HCT116 (cell line): ENCODE data around the gene HS6ST1. TPM values are rescaled to one million over a fixed set of nuclear protein-coding genes. Genes with fewer than 3 reads are reported as not detected.

Experiments
- ATAC-seq: fragments of 200-7000 bp; cut with Tn5 transposase; 2 replicates; pipeline ENCODE4 v1.9.1; 2020; ENCODE audit warnings: mild to moderate bottlenecking, moderate library complexity
- BruUV-seq: library from RNA; stranded (reverse); fragments of 400-500 nt; replicated peaks from 2 replicates; lab custom pipeline; 2021; lab: Mats Ljungman, UMichigan
- CTCF ChIA-PET: fragments of 300-600 bp; sonication (Branson Sonifier 250); formaldehyde crosslinking; loops from one replicate; lab custom pipeline; 2021; ENCODE audit warnings: antibody characterized with exemption; lab: Charles Lee
- POLR2A ChIA-PET: fragments of 300-600, 350-600 bp; sonication (Branson Sonifier 250); formaldehyde crosslinking; loops from one replicate; lab custom pipeline; 2021; ENCODE audit warnings: antibody characterized with exemption; lab: Charles Lee
- RAD21 ChIA-PET, 2 experiments: fragments of 300-600 bp; sonication (Branson Sonifier 250); formaldehyde crosslinking; loops; one replicate each; lab custom pipeline; 2023; ENCODE audit warnings: low total read pairs in 2 of 2; ENCODE audit not compliant: uncharacterized antibody in 2 of 2, unreplicated experiment in 2 of 2, low non-redundant PET in 1 of 2; lab: Charles Lee
- DNase-seq: peaks from one replicate; pipeline ENCODE4 v3.0.0-alpha.2; 2010; ENCODE audit warnings: low read depth, low spot score
- H2AFZ ChIP-seq: fragments of 200-600 bp; shearing (Covaris generic), sonication (generic); 2 replicates; pipeline ENCODE4 v1.6.1; 2017; ENCODE audit warnings: low read depth, mixed run types, mixed read lengths, antibody characterized with exemption, low read length; ENCODE audit not compliant: poor library complexity, severe bottlenecking
- H3K27ac ChIP-seq: 2 replicates; pipeline ENCODE4 v1.5.1; 2012; ENCODE audit warnings: low read depth, low read length
- H3K27me3 ChIP-seq: fragments of 200-600 bp; sonication (generic); 2 replicates; pipeline ENCODE4 v1.6.1; 2016; ENCODE audit warnings: mixed run types, low read length, mixed read lengths; ENCODE audit not compliant: insufficient read depth
- H3K36me3 ChIP-seq, 2 experiments: fragments of 200-500 bp in 1 of 2; fragments of 200-600 bp in 1 of 2; sonication (Bioruptor generic) in 1 of 2; sonication (generic) in 1 of 2; 2 replicates each; pipeline versions ENCODE4 v1.5.1 to v1.6.1; 2014 to 2016; ENCODE audit warnings: low read length in 2 of 2, inconsistent platforms in 1 of 2, mixed read lengths in 1 of 2, mixed run types in 1 of 2; ENCODE audit not compliant: insufficient read depth in 2 of 2, control insufficient read depth in 1 of 2
- H3K4me1 ChIP-seq, 2 experiments: fragments of 200-600 bp in 1 of 2; sonication (generic) in 1 of 2; 2 replicates each; pipeline versions ENCODE4 v1.5.1 to v1.6.1; 2012 to 2017; ENCODE audit warnings: low read length in 2 of 2, inconsistent platforms in 1 of 2, mild to moderate bottlenecking in 1 of 2, mixed read lengths in 1 of 2, mixed run types in 1 of 2, moderate library complexity in 1 of 2; ENCODE audit not compliant: insufficient read depth in 2 of 2, control insufficient read depth in 1 of 2
- H3K4me2 ChIP-seq: fragments of 200-600 bp; sonication (generic); 2 replicates; pipeline ENCODE4 v1.6.1; 2017; ENCODE audit warnings: mixed run types, low read length, mixed read lengths
- H3K4me3 ChIP-seq, 2 experiments: fragments of 200-600 bp in 1 of 2; sonication (generic) in 1 of 2; replicated peaks in 1 of 2; 2 replicates each; pipeline ENCODE4 v1.5.1; 2011 to 2016; ENCODE audit warnings: low read length in 2 of 2, control low read depth in 1 of 2, low read depth in 1 of 2, mild to moderate bottlenecking in 1 of 2, mixed read lengths in 1 of 2, mixed run types in 1 of 2
- H3K79me2 ChIP-seq: fragments of 200-600 bp; sonication (generic); 2 replicates; pipeline ENCODE4 v1.6.1; 2017; ENCODE audit warnings: mild to moderate bottlenecking, mixed run types, low read length, moderate library complexity, mixed read lengths; ENCODE audit not compliant: insufficient read depth
- H3K9ac ChIP-seq: fragments of 200-600 bp; sonication (generic); 2 replicates; pipeline ENCODE4 v1.6.1; 2016; ENCODE audit warnings: low read length, mixed read lengths
- H3K9me2 ChIP-seq: fragments of 200-600 bp; sonication (generic), shearing (Covaris generic); 2 replicates; pipeline ENCODE4 v1.6.1; 2017; ENCODE audit warnings: mixed run types, mild to moderate bottlenecking, moderate library complexity; ENCODE audit not compliant: insufficient read depth
- H3K9me3 ChIP-seq, 2 experiments: fragments of 200-500 bp in 1 of 2; fragments of 200-600 bp in 1 of 2; sonication (Bioruptor generic) in 1 of 2; sonication (generic) in 1 of 2; 2 replicates each; pipeline ENCODE4 v1.6.1; 2014 to 2017; ENCODE audit warnings: low read length in 2 of 2, mixed read lengths in 2 of 2, inconsistent platforms in 1 of 2, low read depth in 1 of 2, mild to moderate bottlenecking in 1 of 2, mixed run types in 1 of 2, moderate library complexity in 1 of 2; ENCODE audit not compliant: control insufficient read depth in 1 of 2, insufficient read depth in 1 of 2
- H4K20me1 ChIP-seq: fragments of 200-600 bp; sonication (generic), shearing (Covaris generic); 2 replicates; pipeline ENCODE4 v1.6.1; 2017; ENCODE audit warnings: mixed run types, mild to moderate bottlenecking, moderate library complexity; ENCODE audit not compliant: insufficient read depth
- CBX3 ChIP-seq: IDR thresholded peaks from 2 replicates; pipeline ENCODE4 v1.6.1; 2012; ENCODE audit warnings: low read depth
- CEBPB ChIP-seq: IDR thresholded peaks from 2 replicates; pipeline ENCODE4 v1.6.1; 2012; ENCODE audit warnings: low read depth
- ELF1 ChIP-seq: IDR thresholded peaks from 2 replicates; pipeline ENCODE4 v1.6.1; 2012; ENCODE audit warnings: low read depth, borderline replicate concordance
- EZH2phosphoT487 ChIP-seq: fragments of 200-600 bp; IDR thresholded peaks from 2 replicates; pipeline ENCODE4 v1.6.1; 2018; ENCODE audit warnings: antibody characterized with exemption, borderline replicate concordance
- POLR2A ChIP-seq: IDR thresholded peaks from 2 replicates; pipeline ENCODE4 v1.7.0; 2011; ENCODE audit warnings: borderline replicate concordance; ENCODE audit not compliant: insufficient read depth, insufficient read length; ENCODE audit errors: extremely low read depth
- RAD21 ChIP-seq: IDR thresholded peaks from 2 replicates; pipeline ENCODE4 v1.6.1; 2012; ENCODE audit warnings: low read depth, mild to moderate bottlenecking
- intact Hi-C: fragments of 100-400 bp; cut with micrococcal nuclease; formaldehyde crosslinking; loops from 2 replicates; pipeline ENCODE4 v1.10.0; 2022
- total RNA-seq: library from RNA; stranded (reverse); gene quantifications from one replicate; pipeline ENCODE4 v1.2.1, GENCODE V29; 2021; ENCODE audit not compliant: unreplicated experiment
- TF ChIP-seq, protein P1 (sequence below), 3 experiments: fragments of 200-600 bp in 1 of 3; sonication (generic) in 1 of 3; IDR thresholded peaks in 2 of 3; conservative IDR thresholded peaks in 1 of 3; 2 replicates each; pipeline ENCODE4 v1.5.1; 2012 to 2017; ENCODE audit warnings: low read depth in 2 of 3, low read length in 2 of 3, antibody characterized with exemption in 1 of 3, borderline replicate concordance in 1 of 3, control low read depth in 1 of 3, mild to moderate bottlenecking in 1 of 3, mixed read lengths in 1 of 3, mixed run types in 1 of 3, moderate library complexity in 1 of 3; ENCODE audit not compliant: insufficient read depth in 1 of 3
- TF ChIP-seq, protein P2 (sequence below): IDR thresholded peaks from 2 replicates; pipeline ENCODE4 v1.6.1; 2011; ENCODE audit warnings: mild to moderate bottlenecking, low read length, moderate library complexity; ENCODE audit not compliant: insufficient replicate concordance; ENCODE audit errors: extremely low read depth
- TF ChIP-seq, protein P3 (sequence below): IDR thresholded peaks from 2 replicates; pipeline ENCODE4 v1.6.1; 2012

Gene HS6ST1
- total RNA-seq, 1 experiment from 2014 or later, result 35.0 TPM

DNA sequence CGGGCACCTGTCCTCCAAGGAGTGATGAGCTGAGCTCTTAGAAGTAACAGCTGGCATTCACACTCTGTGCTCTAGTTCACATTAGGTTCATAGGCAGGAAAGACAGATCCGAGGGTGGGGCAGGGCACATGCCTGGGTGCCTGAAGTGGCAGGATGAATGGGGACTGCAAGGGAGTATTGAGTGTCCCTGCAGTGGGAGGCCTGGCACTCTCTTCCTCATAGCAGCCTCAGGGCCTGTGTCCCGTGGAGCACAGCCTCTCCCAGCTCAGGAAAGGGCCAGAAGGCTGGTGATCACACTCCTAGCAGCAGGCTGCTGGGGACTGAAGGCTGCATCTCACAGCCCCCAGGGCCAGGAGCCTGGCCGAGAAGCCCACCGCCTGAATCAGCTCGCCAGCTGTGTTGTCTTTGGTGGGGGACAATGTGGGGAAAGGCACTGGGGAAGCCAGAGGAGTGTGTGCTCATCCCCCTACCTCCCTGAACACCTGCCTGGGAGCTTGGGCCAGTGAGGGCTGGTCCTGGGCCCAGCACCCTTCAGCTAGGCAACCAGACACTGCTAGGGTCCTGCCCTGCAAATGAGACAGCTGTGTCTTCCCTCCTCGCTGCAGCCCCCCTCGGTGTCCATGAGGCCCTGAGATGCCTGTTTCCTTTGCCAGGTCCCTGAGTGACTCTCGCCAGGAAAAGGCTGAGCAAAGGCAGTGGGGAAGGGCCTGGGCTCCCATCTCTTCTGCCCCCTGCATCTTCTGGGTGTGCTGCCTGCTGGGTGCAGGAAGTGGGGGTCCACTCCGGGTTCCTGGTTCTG, 48.2 kb upstream of the HS6ST1 start:
- CTCF ChIA-PET, result no interaction called here
- no peak for ATAC-seq

DNA sequence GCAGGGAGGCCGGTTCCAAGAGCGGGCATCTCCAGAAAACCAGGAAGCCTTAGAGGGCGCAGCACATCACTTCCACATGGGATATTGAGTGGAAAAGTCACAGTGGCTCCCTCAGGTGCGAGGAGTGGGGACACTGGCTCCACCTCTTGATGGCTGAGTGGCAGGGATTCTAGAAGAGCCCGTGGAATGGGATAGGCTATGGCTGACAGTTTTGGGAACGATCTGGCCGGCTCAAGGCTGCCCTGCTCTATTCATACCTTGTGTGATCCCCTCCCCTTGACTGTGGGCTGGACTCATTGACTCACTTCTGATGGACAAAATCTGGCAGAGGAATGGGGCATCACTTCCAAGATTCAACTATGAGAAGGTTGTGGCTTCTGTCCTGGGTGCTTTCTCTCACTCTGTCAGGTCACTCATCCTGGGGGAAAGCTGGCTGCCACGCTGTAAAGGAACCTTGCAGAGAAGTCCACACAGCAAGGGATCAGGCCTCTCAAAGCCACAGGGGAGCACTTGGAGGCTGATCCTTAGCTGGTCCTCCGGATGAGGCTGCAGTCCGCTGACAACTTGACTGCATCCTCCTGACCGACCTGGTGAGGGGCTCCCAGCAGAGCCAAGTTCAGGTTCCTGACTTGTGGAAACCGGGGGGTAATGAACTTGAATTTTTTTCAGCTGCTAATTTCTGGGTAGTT, 46.7 kb upstream of the HS6ST1 start:
- ChIA-PET RAD21 (no interaction called here), POLR2A (no interaction called here), CTCF (no interaction called here)
- intact Hi-C loops, result no loop called here
- Histone ChIP-seq H3K27me3 (no peaks in the 10 kb centered on the region), H3K9ac (no peak overlapping the region), H3K4me1 (peaks cover 3 to 7% of the 10 kb centered on the region in 2 experiments; a peak in 3 of 4 replicates), H3K36me3 (no peaks in the 10 kb centered on the region), H3K27ac (no peak overlapping the region), H3K79me2 (no peaks in the 10 kb centered on the region), H3K4me3 (no peak overlapping the region), H4K20me1 (no peaks in the 10 kb centered on the region), H3K9me3 (no peaks in the 10 kb centered on the region), H3K4me2 (no peak overlapping the region), H2AFZ (no peak overlapping the region), H3K9me2 (no peaks in the 10 kb centered on the region)
- no peak for ATAC-seq
- no TSS peak for BruUV-seq
- TF ChIP-seq EZH2phosphoT487 (no peak), RAD21 (no peak), CEBPB (no peak), ELF1 (no peak), CBX3 (no peak)
- TF ChIP-seq, protein P1, sequence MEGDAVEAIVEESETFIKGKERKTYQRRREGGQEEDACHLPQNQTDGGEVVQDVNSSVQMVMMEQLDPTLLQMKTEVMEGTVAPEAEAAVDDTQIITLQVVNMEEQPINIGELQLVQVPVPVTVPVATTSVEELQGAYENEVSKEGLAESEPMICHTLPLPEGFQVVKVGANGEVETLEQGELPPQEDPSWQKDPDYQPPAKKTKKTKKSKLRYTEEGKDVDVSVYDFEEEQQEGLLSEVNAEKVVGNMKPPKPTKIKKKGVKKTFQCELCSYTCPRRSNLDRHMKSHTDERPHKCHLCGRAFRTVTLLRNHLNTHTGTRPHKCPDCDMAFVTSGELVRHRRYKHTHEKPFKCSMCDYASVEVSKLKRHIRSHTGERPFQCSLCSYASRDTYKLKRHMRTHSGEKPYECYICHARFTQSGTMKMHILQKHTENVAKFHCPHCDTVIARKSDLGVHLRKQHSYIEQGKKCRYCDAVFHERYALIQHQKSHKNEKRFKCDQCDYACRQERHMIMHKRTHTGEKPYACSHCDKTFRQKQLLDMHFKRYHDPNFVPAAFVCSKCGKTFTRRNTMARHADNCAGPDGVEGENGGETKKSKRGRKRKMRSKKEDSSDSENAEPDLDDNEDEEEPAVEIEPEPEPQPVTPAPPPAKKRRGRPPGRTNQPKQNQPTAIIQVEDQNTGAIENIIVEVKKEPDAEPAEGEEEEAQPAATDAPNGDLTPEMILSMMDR (IDR thresholded peaks at IDR 0.05 in 2 of 3, conservative IDR thresholded peaks at IDR 0.05 in 1 of 3; ENCODE audit: borderline replicate concordance in 1 of 3, insufficient read depth in 1 of 3, low read depth in 2 of 3, low read length in 2 of 3), result no peak
- TF ChIP-seq, protein P2, sequence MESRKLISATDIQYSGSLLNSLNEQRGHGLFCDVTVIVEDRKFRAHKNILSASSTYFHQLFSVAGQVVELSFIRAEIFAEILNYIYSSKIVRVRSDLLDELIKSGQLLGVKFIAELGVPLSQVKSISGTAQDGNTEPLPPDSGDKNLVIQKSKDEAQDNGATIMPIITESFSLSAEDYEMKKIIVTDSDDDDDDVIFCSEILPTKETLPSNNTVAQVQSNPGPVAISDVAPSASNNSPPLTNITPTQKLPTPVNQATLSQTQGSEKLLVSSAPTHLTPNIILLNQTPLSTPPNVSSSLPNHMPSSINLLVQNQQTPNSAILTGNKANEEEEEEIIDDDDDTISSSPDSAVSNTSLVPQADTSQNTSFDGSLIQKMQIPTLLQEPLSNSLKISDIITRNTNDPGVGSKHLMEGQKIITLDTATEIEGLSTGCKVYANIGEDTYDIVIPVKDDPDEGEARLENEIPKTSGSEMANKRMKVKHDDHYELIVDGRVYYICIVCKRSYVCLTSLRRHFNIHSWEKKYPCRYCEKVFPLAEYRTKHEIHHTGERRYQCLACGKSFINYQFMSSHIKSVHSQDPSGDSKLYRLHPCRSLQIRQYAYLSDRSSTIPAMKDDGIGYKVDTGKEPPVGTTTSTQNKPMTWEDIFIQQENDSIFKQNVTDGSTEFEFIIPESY, result no peak
- TF ChIP-seq, all 23 proteins: peak for 0
- no peak for DNase-seq

More for the DNA sequence above, 48.2 kb upstream of the HS6ST1 start:
- ChIA-PET RAD21 (no interaction called here), POLR2A (no interaction called here)
- no peaks in the 10 kb centered on the region for H3K27me3 ChIP-seq
- no peak overlapping the region for H3K27ac ChIP-seq
- no peaks in the 10 kb centered on the region for H3K79me2 ChIP-seq
- intact Hi-C loops, result no loop called here
- no peaks in the 10 kb centered on the region for H3K9me2 ChIP-seq
- no peak overlapping the region for H3K4me3 ChIP-seq
- peaks cover 3 to 7% of the 10 kb centered on the region in 2 experiments; a peak in 3 of 4 replicates for H3K4me1 ChIP-seq
- no TSS peak for BruUV-seq
- no peak overlapping the region for H3K9ac ChIP-seq
- no peak overlapping the region for H2AFZ ChIP-seq
- H3K4me2 ChIP-seq, result no peak overlapping the region
- DNase-seq, result no peak
- no peak for TF ChIP-seq ELF1
- TF ChIP-seq POLR2A, result no peak
- no peak for TF ChIP-seq RAD21
- TF ChIP-seq, protein P3, sequence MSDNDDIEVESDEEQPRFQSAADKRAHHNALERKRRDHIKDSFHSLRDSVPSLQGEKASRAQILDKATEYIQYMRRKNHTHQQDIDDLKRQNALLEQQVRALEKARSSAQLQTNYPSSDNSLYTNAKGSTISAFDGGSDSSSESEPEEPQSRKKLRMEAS, result no peak
- TF ChIP-seq CEBPB, result no peak
- H3K36me3 ChIP-seq, result no peaks in the 10 kb centered on the region
- H3K9me3 ChIP-seq, result no peaks in the 10 kb centered on the region
- no peaks in the 10 kb centered on the region for H4K20me1 ChIP-seq
